PC-3 (cell line): ENCODE results near the gene HLF. TPM values are rescaled to one million over a fixed set of nuclear protein-coding genes. Genes with fewer than 3 reads are reported as not detected.

Experiments
- ATAC-seq: fragments of 200-7000 bp; cut with Tn5 transposase; 2 replicates; pipeline ENCODE4 v1.9.1; 2020; ENCODE audit warnings: mild to moderate bottlenecking, moderate library complexity
- BruUV-seq: library from RNA; stranded (reverse); fragments of 400-500 nt; replicated peaks from 2 replicates; lab custom pipeline; 2021; lab: Mats Ljungman, UMichigan
- CTCF ChIA-PET: fragments of 300-600 bp; sonication (Branson Sonifier 250); formaldehyde crosslinking; loops from one replicate; lab custom pipeline; 2022; ENCODE audit warnings: antibody characterized with exemption; lab: Charles Lee
- POLR2A ChIA-PET: fragments of 300-600 bp; sonication (Branson Sonifier 250); formaldehyde crosslinking; loops from one replicate; lab custom pipeline; 2022; ENCODE audit warnings: antibody characterized with exemption; ENCODE audit not compliant: unreplicated experiment; lab: Charles Lee
- DNase-seq: peaks from one replicate; pipeline ENCODE4 v3.0.0-alpha.2; 2015
- H2AFZ ChIP-seq: fragments of 300-600 bp; sonication (generic); 2 replicates; pipeline ENCODE4 v1.6.0; 2016; ENCODE audit warnings: antibody characterized with exemption, low read length
- H3F3A ChIP-seq: fragments of 300-600 bp; sonication (generic); one replicate; pipeline ENCODE4 v1.6.0; 2017; ENCODE audit warnings: antibody characterized with exemption, low read length, control low read depth, mild to moderate bottlenecking; ENCODE audit not compliant: unreplicated experiment
- H3K27ac ChIP-seq: fragments of 300-600 bp; sonication (generic); 2 replicates; pipeline ENCODE4 v1.5.1; 2016; ENCODE audit warnings: mild to moderate bottlenecking, low read length
- H3K27me3 ChIP-seq: fragments of 300-600 bp; sonication (generic); 2 replicates; pipeline ENCODE4 v1.6.1; 2016; ENCODE audit warnings: low read length, mixed read lengths
- H3K36me3 ChIP-seq: fragments of 300-600 bp; sonication (generic); 2 replicates; pipeline ENCODE4 v1.6.1; 2016; ENCODE audit warnings: low read depth, mixed run types, low read length, mixed read lengths
- H3K4me1 ChIP-seq: fragments of 300-600 bp; sonication (generic); 2 replicates; pipeline ENCODE4 v1.5.1; 2016; ENCODE audit warnings: low read length; ENCODE audit not compliant: insufficient read depth
- H3K4me2 ChIP-seq: fragments of 300-600 bp; sonication (generic); 2 replicates; pipeline ENCODE4 v1.6.0; 2016; ENCODE audit warnings: low read length
- H3K4me3 ChIP-seq: fragments of 300-600 bp; sonication (generic); 2 replicates; pipeline ENCODE4 v1.5.1; 2016; ENCODE audit warnings: mild to moderate bottlenecking, low read length, mixed read lengths
- H3K79me2 ChIP-seq: fragments of 300-600 bp; sonication (generic); 2 replicates; pipeline ENCODE4 v1.6.1; 2017; ENCODE audit warnings: low read length, mixed read lengths
- H3K9ac ChIP-seq: fragments of 300-600 bp; sonication (generic); 2 replicates; pipeline ENCODE4 v1.6.0; 2016; ENCODE audit warnings: mild to moderate bottlenecking, low read length
- H3K9me2 ChIP-seq: fragments of 300-600 bp; sonication (generic); replicated peaks from 2 replicates; pipeline ENCODE4 v1.6.1; 2016; ENCODE audit warnings: mixed run types, low read length, mixed read lengths
- H3K9me3 ChIP-seq: fragments of 300-600 bp; sonication (generic); 2 replicates; pipeline ENCODE4 v1.6.1; 2016; ENCODE audit warnings: low read length, mixed read lengths
- H4K20me1 ChIP-seq: fragments of 300-600 bp; sonication (generic); 2 replicates; pipeline ENCODE4 v1.6.1; 2016; ENCODE audit warnings: low read length, mixed read lengths
- CTCF ChIP-seq: fragments of 300-600 bp; sonication (generic); conservative IDR thresholded peaks from 2 replicates; pipeline ENCODE4 v1.5.1; 2017; ENCODE audit warnings: antibody characterized with exemption, low read depth, mild to moderate bottlenecking, low read length
- EZH2 ChIP-seq: fragments of 300-600 bp; sonication (generic); IDR thresholded peaks from one replicate; pipeline ENCODE4 v1.6.1; 2017; ENCODE audit warnings: antibody characterized with exemption, mild to moderate bottlenecking, low read length; ENCODE audit not compliant: unreplicated experiment
- EZH2phosphoT487 ChIP-seq: fragments of 300-600 bp; sonication (generic); IDR thresholded peaks from 2 replicates; pipeline ENCODE4 v1.6.1; 2018; ENCODE audit warnings: mild to moderate bottlenecking, antibody characterized with exemption, low read length, borderline replicate concordance
- intact Hi-C: fragments of 100-400 bp; cut with micrococcal nuclease; formaldehyde crosslinking; loops from 2 replicates; pipeline ENCODE4 v1.9.0; 2023
- total RNA-seq: library from RNA; depleted of rRNA; stranded (reverse); fragments of >200 nt; gene quantifications from 2 replicates; pipeline ENCODE4 v1.2.3, GENCODE V29; 2014

HLF gene
- total RNA-seq, 1 experiment from 2014 or later, result 0.66 TPM

GRCh38 chr17:55272711-55273578, 8.2 kb downstream of the HLF start:
- Histone ChIP-seq H3K9me2 (no peaks in the 10 kb centered on the region), H3K4me3 (no peak overlapping the region), H3K79me2 (no peaks in the 10 kb centered on the region), H4K20me1 (no peaks in the 10 kb centered on the region), H3K9me3 (no peaks in the 10 kb centered on the region), H3K4me1 (peaks cover 11% of the 10 kb centered on the region; the same call in 1 of the 2 replicates), H3K36me3 (no peaks in the 10 kb centered on the region), H3K4me2 (no peak overlapping the region), H3K27me3 (no peaks in the 10 kb centered on the region), H3K27ac (no peak overlapping the region), H2AFZ (no peak overlapping the region; the same call in 1 of the 2 replicates), H3F3A (no peaks in the 10 kb centered on the region), H3K9ac (no peak overlapping the region)
- POLR2A ChIA-PET, result no interaction called here
- intact Hi-C loops, result no loop called here
- CTCF ChIA-PET, result no interaction called here
- BruUV-seq, result no TSS peak
- DNase-seq (no peak), ATAC-seq (no peak)
- no peak for TF ChIP-seq EZH2phosphoT487
- TF ChIP-seq CTCF, result no peak
- TF ChIP-seq EZH2, result no peak

DNA sequence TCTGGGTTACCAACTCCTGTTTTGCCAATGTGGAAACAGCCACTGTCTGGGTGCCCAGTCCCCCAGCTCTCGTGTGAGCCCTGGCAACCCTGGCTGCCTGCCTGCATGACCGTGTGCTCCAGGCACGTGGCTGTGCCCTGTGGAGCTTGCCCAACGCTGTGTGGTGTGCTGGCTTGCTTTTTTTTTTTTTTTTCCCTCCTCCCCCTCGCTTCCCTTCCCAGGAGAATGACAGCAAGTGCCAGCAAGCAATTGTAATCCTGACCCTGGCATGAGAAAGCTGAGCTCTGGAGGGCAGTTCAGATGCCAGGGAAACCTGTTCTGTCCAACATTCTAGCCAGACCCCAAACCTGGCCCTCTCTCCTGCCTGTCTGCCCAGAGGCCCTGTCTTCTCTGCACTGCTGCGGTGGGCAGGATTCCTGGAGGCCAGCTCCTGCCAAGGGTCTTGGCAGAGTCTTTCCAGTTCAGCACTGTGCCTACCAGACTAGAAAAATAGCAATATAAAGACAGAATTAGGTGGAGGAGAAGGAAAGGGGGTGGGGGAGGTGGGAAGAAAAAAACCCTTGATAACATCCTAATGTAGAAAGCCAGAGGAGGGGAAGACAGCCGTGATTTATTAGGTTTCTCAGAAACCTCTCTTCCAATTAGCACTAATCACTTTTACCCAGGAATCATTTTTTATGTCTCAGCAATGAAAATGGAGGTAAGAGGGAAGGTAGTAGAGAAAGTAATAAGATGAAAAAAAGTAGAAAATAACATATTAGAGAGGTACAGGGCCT, 9.0 kb downstream of the HLF start:
- ChIA-PET POLR2A (no interaction called here), CTCF (no interaction called here)
- H3K9me2 ChIP-seq, result no peaks in the 10 kb centered on the region
- ATAC-seq (no peak), DNase-seq (no peak)
- H4K20me1 ChIP-seq, result no peaks in the 10 kb centered on the region
- H3K27ac ChIP-seq, result no peak overlapping the region
- BruUV-seq, result no TSS peak
- H3K4me3 ChIP-seq, result no peak overlapping the region
- intact Hi-C loops, result no loop called here
- H3K79me2 ChIP-seq, result no peaks in the 10 kb centered on the region
- no peak for TF ChIP-seq EZH2phosphoT487
- H3K36me3 ChIP-seq, result no peaks in the 10 kb centered on the region
- no peak overlapping the region for H3K4me2 ChIP-seq
- H3K27me3 ChIP-seq, result no peaks in the 10 kb centered on the region
- peaks cover 11% of the 10 kb centered on the region; the same call in 1 of the 2 replicates for H3K4me1 ChIP-seq
- H2AFZ ChIP-seq, result no peak overlapping the region; the same call in 1 of the 2 replicates
- no peak overlapping the region for H3K9ac ChIP-seq
- no peaks in the 10 kb centered on the region for H3F3A ChIP-seq
- H3K9me3 ChIP-seq, result no peaks in the 10 kb centered on the region

- no peak overlapping the region for H3K4me2 ChIP-seq
- no peaks in the 10 kb centered on the region for H3K27me3 ChIP-seq
- H3K9me2 ChIP-seq, result no peaks in the 10 kb centered on the region
- TF ChIP-seq EZH2, result no peak
- no peak for TF ChIP-seq EZH2phosphoT487
- TF ChIP-seq CTCF, result no peak
- no peak overlapping the region for H3K4me3 ChIP-seq
- no TSS peak for BruUV-seq
- DNase-seq (no peak), ATAC-seq (no peak)
- H4K20me1 ChIP-seq, result no peaks in the 10 kb centered on the region
- ChIA-PET CTCF (no interaction called here), POLR2A (no interaction called here)
- intact Hi-C loops, result no loop called here
- no peak overlapping the region for H3K9ac ChIP-seq
- H3K36me3 ChIP-seq, result no peaks in the 10 kb centered on the region
- H2AFZ ChIP-seq, result no peak overlapping the region
- no peaks in the 10 kb centered on the region for H3K79me2 ChIP-seq
- peaks cover 11% of the 10 kb centered on the region; the same call in 1 of the 2 replicates for H3K4me1 ChIP-seq
- H3F3A ChIP-seq, result no peaks in the 10 kb centered on the region
- H3K9me3 ChIP-seq, result no peaks in the 10 kb centered on the region
- H3K27ac ChIP-seq, result no peak overlapping the region
Observed at GRCh38 chr17:55274355-55275255, 9.8 kb downstream of the HLF start.
